HepG2 (cell line): ENCODE measurements around the gene CAD. TPM values are rescaled to one million over a fixed set of nuclear protein-coding genes. Genes with fewer than 3 reads are reported as not detected.

Experiments
- ELF4 ChIP-seq: sonication (generic); formaldehyde crosslinking; IDR thresholded peaks from 2 replicates; pipeline ENCODE4 v1.5.0; 2020; ENCODE audit warnings: missing genetic modification reagents, mild to moderate bottlenecking, moderate library complexity, borderline replicate concordance
- GTF3A ChIP-seq: sonication (generic); formaldehyde crosslinking; conservative IDR thresholded peaks from 2 replicates; pipeline ENCODE4 v1.4.0; 2020; ENCODE audit warnings: mild to moderate bottlenecking, missing genetic modification reagents
- MTF2 ChIP-seq: sonication (generic); formaldehyde crosslinking; IDR thresholded peaks from 2 replicates; pipeline ENCODE4 v1.5.0; 2020; ENCODE audit warnings: missing genetic modification reagents, borderline replicate concordance
- RERE ChIP-seq: IDR thresholded peaks from 2 replicates; pipeline ENCODE4 v1.6.1; 2016; ENCODE audit warnings: low read depth, missing genetic modification reagents, missing compliant biosample characterization
- RFX5 ChIP-seq: IDR thresholded peaks from 2 replicates; pipeline ENCODE4 v1.6.1; 2011; ENCODE audit warnings: low read depth, low read length, improper control_type of control experiment
- RXRB ChIP-seq: IDR thresholded peaks from 2 replicates; pipeline ENCODE4 v1.6.1; 2016; ENCODE audit warnings: borderline replicate concordance, missing genetic modification reagents, missing compliant biosample characterization
- SAFB2 ChIP-seq: sonication (generic); formaldehyde crosslinking; IDR thresholded peaks from 2 replicates; pipeline ENCODE4 v1.5.1; 2020; ENCODE audit warnings: missing genetic modification reagents, low read depth, mild to moderate bottlenecking, borderline replicate concordance
- SMAD3 ChIP-seq: sonication (generic); formaldehyde crosslinking; IDR thresholded peaks from 2 replicates; pipeline ENCODE4 v1.4.0; 2020; ENCODE audit warnings: missing genetic modification reagents
- SNAI1 ChIP-seq: sonication (generic); formaldehyde crosslinking; IDR thresholded peaks from 2 replicates; pipeline ENCODE4 v1.5.0; 2020; ENCODE audit warnings: mild to moderate bottlenecking, missing genetic modification reagents, borderline replicate concordance
- SNRNP70 ChIP-seq: fragments of 200-400 bp; formaldehyde crosslinking; IDR thresholded peaks from 2 replicates; pipeline ENCODE4 v1.6.1; 2017; ENCODE audit warnings: mild to moderate bottlenecking, low read depth, low read length, moderate library complexity
- TBX3 ChIP-seq: fragments of 450-650 bp; IDR thresholded peaks from 2 replicates; pipeline ENCODE4 v1.6.1; 2017; ENCODE audit warnings: antibody characterized with exemption, mild to moderate bottlenecking, inconsistent platforms, borderline replicate concordance
- ZFY ChIP-seq: sonication (generic); formaldehyde crosslinking; IDR thresholded peaks from 2 replicates; pipeline ENCODE4 v1.4.0; 2020; ENCODE audit warnings: missing genetic modification reagents
- ZNF557 ChIP-seq: sonication (generic); formaldehyde crosslinking; IDR thresholded peaks from 2 replicates; pipeline ENCODE4 v1.4.0; 2020; ENCODE audit warnings: missing genetic modification reagents
- ZNF615 ChIP-seq: sonication (generic); formaldehyde crosslinking; IDR thresholded peaks from 2 replicates; pipeline ENCODE4 v1.5.0; 2020; ENCODE audit warnings: mild to moderate bottlenecking, missing genetic modification reagents, borderline replicate concordance
- ZNF782 ChIP-seq: sonication (generic); formaldehyde crosslinking; IDR thresholded peaks from 2 replicates; pipeline ENCODE4 v1.4.0; 2020; ENCODE audit warnings: missing genetic modification reagents, mild to moderate bottlenecking, borderline replicate concordance
- ZNF790 ChIP-seq: sonication (generic); formaldehyde crosslinking; IDR thresholded peaks from 2 replicates; pipeline ENCODE4 v1.8.0; 2022; ENCODE audit warnings: missing genetic modification reagents, mild to moderate bottlenecking, borderline replicate concordance
- polyA plus RNA-seq, 8 experiments: library from polyadenylated mRNA; depleted of rRNA in 3 of 8; stranded (reverse) in 7 of 8; unstranded in 1 of 8; fragments of >200 nt; fragmentation: Illumina TruSeq in 4 of 8; extraction: Trizol in 4 of 8; gene quantifications; 2 replicates each; pipeline versions ENCODE4 v1.2.1 to v1.2.3, GENCODE V29; 2011 to 2016; ENCODE audit warnings: low read depth in 4 of 8, missing spikeins in 1 of 8, mixed read lengths in 1 of 8; ENCODE audit not compliant: insufficient read depth in 1 of 8
- total RNA-seq, 5 experiments: library from RNA; depleted of rRNA; stranded (reverse); fragments of >200 nt; fragmentation: Illumina TruSeq; extraction: Trizol; gene quantifications; 2 replicates each; pipeline ENCODE4 v1.2.3, GENCODE V29; 2016; ENCODE audit warnings: low read depth in 1 of 5
- TF ChIP-seq, protein P1 (sequence below): sonication (generic); formaldehyde crosslinking; IDR thresholded peaks from 2 replicates; pipeline ENCODE4 v1.4.0; 2020; ENCODE audit warnings: mild to moderate bottlenecking, missing genetic modification reagents
- TF ChIP-seq, protein P2 (sequence below): fragments of 450-650 bp; IDR thresholded peaks from 2 replicates; pipeline ENCODE4 v1.6.1; 2016

Gene CAD
- total and polyA plus RNA-seq, 2 of the 13 experiments (the other 11 are each of a cell fraction or from before 2014, with no cell fraction given), result 21.7 to 37.0 TPM

DNA sequence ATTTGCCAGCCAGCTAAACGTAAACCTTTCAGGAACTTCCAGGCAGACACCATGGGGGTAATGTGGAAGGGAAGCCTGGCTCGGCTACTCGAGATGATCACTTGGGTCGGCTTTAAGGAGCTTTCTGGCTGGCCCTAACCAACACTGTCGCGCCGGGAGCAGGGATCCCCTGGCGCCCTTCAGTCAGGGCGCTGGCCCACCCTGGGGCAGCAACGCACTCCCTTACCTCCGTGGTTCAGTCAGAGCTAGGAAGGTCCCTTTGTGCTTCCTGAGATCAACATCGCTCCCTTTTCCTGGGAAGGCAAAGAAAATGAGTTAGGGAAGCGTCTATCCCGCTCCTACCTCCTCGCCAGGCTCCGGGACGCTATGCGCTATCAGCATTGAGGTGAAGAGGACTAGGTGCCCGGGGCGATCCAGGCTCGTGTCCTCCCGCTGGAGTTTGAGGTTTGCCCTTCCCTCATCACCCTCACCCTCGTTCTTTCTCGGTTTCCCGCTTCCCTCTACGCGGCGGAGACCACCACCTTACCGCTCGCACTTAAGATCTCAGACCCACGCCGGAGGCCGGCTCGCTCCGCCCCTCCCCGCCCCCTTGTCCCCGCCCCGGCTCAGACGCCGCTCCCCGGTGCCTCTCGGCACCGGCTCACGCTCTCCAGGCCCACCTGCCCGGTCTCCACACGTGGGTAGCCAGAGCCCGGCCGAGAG is 5.8 kb upstream of the CAD start (continued):
- TF ChIP-seq, protein P1, sequence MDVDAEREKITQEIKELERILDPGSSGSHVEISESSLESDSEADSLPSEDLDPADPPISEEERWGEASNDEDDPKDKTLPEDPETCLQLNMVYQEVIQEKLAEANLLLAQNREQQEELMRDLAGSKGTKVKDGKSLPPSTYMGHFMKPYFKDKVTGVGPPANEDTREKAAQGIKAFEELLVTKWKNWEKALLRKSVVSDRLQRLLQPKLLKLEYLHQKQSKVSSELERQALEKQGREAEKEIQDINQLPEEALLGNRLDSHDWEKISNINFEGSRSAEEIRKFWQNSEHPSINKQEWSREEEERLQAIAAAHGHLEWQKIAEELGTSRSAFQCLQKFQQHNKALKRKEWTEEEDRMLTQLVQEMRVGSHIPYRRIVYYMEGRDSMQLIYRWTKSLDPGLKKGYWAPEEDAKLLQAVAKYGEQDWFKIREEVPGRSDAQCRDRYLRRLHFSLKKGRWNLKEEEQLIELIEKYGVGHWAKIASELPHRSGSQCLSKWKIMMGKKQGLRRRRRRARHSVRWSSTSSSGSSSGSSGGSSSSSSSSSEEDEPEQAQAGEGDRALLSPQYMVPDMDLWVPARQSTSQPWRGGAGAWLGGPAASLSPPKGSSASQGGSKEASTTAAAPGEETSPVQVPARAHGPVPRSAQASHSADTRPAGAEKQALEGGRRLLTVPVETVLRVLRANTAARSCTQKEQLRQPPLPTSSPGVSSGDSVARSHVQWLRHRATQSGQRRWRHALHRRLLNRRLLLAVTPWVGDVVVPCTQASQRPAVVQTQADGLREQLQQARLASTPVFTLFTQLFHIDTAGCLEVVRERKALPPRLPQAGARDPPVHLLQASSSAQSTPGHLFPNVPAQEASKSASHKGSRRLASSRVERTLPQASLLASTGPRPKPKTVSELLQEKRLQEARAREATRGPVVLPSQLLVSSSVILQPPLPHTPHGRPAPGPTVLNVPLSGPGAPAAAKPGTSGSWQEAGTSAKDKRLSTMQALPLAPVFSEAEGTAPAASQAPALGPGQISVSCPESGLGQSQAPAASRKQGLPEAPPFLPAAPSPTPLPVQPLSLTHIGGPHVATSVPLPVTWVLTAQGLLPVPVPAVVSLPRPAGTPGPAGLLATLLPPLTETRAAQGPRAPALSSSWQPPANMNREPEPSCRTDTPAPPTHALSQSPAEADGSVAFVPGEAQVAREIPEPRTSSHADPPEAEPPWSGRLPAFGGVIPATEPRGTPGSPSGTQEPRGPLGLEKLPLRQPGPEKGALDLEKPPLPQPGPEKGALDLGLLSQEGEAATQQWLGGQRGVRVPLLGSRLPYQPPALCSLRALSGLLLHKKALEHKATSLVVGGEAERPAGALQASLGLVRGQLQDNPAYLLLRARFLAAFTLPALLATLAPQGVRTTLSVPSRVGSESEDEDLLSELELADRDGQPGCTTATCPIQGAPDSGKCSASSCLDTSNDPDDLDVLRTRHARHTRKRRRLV, result 0 out of 2 replicates have a peak, but pooled peaks have one; percentile 54
- TF ChIP-seq SAFB2 (CRISPR knock-in tag) (no peak), TBX3 (no peak), ZFY (no peak), RXRB (CRISPR knock-in tag) (no peak), ELF4 (CRISPR knock-in tag) (no peak), RERE (CRISPR knock-in tag) (no peak), ZNF790 (no peak), MTF2 (CRISPR knock-in tag) (0 out of 2 replicates have a peak, but pooled peaks have one; percentile 37), RFX5 (no peak), SNAI1 (peak; percentile 78; the same call in 1 of the 2 replicates), SNRNP70 (no peak), ZNF557 (CRISPR knock-in tag) (no peak), ZNF782 (CRISPR knock-in tag) (no peak), SMAD3 (CRISPR knock-in tag) (no peak), GTF3A (CRISPR knock-in tag) (0 out of 2 replicates have a peak, but pooled peaks have one; percentile 24), ZNF615 (no peak)
- TF ChIP-seq, protein P2, sequence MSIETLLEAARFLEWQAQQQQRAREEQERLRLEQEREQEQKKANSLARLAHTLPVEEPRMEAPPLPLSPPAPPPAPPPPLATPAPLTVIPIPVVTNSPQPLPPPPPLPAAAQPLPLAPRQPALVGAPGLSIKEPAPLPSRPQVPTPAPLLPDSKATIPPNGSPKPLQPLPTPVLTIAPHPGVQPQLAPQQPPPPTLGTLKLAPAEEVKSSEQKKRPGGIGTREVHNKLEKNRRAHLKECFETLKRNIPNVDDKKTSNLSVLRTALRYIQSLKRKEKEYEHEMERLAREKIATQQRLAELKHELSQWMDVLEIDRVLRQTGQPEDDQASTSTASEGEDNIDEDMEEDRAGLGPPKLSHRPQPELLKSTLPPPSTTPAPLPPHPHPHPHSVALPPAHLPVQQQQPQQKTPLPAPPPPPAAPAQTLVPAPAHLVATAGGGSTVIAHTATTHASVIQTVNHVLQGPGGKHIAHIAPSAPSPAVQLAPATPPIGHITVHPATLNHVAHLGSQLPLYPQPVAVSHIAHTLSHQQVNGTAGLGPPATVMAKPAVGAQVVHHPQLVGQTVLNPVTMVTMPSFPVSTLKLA, result no peak
